Neutrophil (primary cell): ENCODE data around the gene FANK1.
"Not testable (repeated sequence)": the region's sequence is repeated elsewhere in the genome, so short reads cannot be mapped to it uniquely, and the experiment has no call there.

Source experiments
- H3K27ac ChIP-seq: fragments of 200-600 bp; sonication (generic); 2 replicates; pipeline ENCODE4 v1.5.1; 2016; ENCODE audit warnings: mild to moderate bottlenecking, moderate library complexity
- H3K27me3 ChIP-seq: fragments of 200-600 bp; sonication (generic); 2 replicates; pipeline ENCODE4 v1.6.0; 2016; ENCODE audit warnings: mild to moderate bottlenecking
- H3K36me3 ChIP-seq: fragments of 200-600 bp; sonication (generic); 2 replicates; pipeline ENCODE4 v1.5.1; 2017
- H3K4me1 ChIP-seq, 2 experiments: fragments of 200-600 bp in 1 of 2; sonication (generic) in 1 of 2; 1 replicate in 1 of 2; 2 replicates in 1 of 2; pipeline versions ENCODE4 v1.5.1 to v1.6.1; 2013 to 2016; ENCODE audit warnings: low read depth in 1 of 2, low read length in 1 of 2, mild to moderate bottlenecking in 1 of 2, moderate library complexity in 1 of 2; ENCODE audit not compliant: control insufficient read depth in 1 of 2, insufficient read depth in 1 of 2
- H3K4me3 ChIP-seq, 2 experiments: fragments of 200-600 bp in 1 of 2; sonication (generic) in 1 of 2; 1 replicate in 1 of 2; 2 replicates in 1 of 2; pipeline ENCODE4 v1.5.1; 2013 to 2016; ENCODE audit warnings: low read depth in 1 of 2, low read length in 1 of 2, mild to moderate bottlenecking in 1 of 2, moderate library complexity in 1 of 2
- H3K9me3 ChIP-seq: fragments of 200-600 bp; sonication (generic); 2 replicates; pipeline ENCODE4 v1.5.1; 2016
- TF ChIP-seq, protein P1 (sequence below): fragments of 200-600 bp; sonication (generic); IDR thresholded peaks from 2 replicates; pipeline ENCODE4 v1.5.1; 2016; ENCODE audit warnings: antibody characterized with exemption

Gene FANK1

DNA sequence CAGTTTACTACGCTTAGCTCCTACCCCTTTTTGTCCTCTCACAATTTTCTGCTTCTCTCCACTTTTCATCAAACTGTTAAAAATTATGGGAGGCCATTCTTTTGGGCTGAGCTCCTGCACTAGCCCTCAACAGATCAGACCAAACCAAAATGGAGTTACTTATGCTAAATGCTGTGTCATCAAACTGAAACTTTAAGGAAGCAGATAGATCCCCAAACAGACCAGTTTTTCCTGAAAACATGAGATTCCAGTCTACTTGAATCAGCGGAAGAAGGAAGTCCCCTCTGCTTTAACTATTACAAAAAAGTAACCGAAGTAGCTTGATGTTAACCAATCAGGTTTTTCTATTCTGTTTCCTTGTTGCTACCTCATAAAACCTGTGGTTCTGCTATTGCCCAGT is 20.6 kb downstream of the FANK1 start:
- Histone ChIP-seq H3K4me1 (no peaks in the 10 kb centered on the region), H3K36me3 (no peaks in the 10 kb centered on the region), H3K27me3 (no peaks in the 10 kb centered on the region), H3K9me3 (no peaks in the 10 kb centered on the region), H3K27ac (no peak overlapping the region), H3K4me3 (no peak overlapping the region)
- TF ChIP-seq, protein P1, sequence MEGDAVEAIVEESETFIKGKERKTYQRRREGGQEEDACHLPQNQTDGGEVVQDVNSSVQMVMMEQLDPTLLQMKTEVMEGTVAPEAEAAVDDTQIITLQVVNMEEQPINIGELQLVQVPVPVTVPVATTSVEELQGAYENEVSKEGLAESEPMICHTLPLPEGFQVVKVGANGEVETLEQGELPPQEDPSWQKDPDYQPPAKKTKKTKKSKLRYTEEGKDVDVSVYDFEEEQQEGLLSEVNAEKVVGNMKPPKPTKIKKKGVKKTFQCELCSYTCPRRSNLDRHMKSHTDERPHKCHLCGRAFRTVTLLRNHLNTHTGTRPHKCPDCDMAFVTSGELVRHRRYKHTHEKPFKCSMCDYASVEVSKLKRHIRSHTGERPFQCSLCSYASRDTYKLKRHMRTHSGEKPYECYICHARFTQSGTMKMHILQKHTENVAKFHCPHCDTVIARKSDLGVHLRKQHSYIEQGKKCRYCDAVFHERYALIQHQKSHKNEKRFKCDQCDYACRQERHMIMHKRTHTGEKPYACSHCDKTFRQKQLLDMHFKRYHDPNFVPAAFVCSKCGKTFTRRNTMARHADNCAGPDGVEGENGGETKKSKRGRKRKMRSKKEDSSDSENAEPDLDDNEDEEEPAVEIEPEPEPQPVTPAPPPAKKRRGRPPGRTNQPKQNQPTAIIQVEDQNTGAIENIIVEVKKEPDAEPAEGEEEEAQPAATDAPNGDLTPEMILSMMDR, result no peak

DNA sequence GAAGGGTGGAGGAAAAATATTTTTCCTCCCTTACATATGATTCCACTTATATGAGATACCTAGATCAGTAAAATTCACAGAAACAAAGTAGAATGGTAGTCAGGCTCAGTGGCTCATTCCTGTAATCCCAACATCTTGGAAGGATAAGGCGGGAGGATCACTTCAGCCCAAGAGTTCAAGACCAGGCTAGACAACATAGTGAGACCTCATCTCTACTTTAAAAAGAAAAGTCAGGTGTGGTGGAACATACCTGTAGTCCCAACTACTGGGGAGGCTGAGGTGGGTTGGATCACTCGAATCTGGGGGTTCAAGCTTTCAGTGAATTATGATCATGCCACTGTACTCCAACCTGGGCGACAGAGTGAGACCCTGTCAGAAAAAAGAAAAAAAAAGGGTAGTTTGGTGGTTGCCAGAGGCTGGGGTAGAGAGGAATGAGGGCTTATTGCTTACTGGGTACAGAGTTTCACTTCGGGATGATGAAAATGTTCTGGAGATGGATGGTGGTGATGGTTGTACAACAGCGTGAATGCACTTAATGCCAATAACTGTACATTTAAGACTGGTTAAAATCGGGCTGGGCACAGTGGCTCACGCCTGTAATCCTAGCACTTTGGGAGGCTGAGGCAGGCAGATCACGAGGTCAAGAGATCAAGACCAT is 21.5 kb downstream of the FANK1 start:
- not testable (repeated sequence) for H3K27ac ChIP-seq, H3K4me3 ChIP-seq, H3K36me3 ChIP-seq, H3K27me3 ChIP-seq, H3K4me1 ChIP-seq, H3K9me3 ChIP-seq

DNA sequence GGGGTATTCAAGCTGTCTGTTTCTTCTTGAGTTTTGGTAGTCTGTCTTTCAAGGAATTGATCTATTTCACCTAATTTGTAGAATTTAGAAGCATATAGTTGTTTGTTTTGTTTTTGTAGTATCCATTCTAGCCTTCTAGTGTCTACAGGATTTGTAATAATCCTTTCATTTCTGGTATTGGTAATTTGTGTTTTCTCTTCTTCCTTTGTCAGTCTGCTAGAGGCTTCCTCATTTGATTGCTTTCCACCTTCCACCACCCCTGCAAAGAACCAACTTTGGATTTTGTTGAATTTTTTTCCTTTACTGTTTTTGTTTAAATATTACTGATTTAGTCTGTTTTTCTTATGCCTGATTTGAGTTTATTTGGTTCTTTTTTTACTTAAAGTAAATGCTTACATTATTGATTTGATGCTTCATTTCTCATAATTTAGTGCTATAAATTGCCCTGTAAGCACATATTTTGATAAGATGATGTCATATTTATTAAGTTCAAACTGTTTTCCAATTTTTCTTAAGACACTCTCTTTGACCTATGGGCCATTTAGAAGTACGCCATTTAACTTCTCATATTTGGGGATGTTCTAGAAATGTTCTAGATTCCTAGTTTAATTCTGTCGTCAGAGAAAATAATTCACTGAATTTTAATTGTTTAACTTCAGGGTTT is 25.4 kb downstream of the FANK1 start:
- H3K36me3 ChIP-seq, H3K4me3 ChIP-seq, H3K4me1 ChIP-seq, H3K27ac ChIP-seq, H3K27me3 ChIP-seq, H3K9me3 ChIP-seq: not testable (repeated sequence)

DNA sequence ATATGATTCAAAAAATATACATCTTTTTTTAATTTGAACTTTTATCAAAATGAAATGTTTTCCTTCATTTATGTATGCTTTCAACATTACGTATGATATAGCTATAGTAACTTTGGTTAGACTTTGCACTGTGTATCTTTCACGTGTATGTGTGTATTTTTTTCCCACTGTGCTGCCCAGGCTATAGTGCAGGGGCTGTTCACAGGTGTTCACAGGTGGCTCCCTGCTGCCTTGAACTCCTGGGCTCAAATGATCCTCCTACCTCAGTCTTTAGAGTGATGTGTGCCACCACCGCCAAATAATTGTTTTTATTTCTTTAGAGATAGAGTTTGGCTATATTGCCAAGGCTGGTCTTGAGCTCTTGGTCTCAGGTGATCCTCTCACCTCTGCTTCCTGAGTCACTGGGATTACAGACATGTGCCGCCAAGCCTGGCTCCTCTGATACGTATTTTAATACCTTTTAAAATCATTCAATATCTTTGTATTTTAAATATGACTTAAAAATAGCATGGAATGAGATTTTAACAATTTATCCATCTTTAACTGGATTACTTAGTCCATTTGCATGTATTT is 29.0 kb downstream of the FANK1 start:
- H3K27me3 ChIP-seq, result no peaks in the 10 kb centered on the region
- H3K27ac ChIP-seq, result no peak overlapping the region
- H3K4me1 ChIP-seq, result no peaks in the 10 kb centered on the region
- TF ChIP-seq, protein P1, result no peak
- H3K4me3 ChIP-seq, result no peak overlapping the region
- H3K36me3 ChIP-seq, result no peaks in the 10 kb centered on the region
- H3K9me3 ChIP-seq, result no peaks in the 10 kb centered on the region

DNA sequence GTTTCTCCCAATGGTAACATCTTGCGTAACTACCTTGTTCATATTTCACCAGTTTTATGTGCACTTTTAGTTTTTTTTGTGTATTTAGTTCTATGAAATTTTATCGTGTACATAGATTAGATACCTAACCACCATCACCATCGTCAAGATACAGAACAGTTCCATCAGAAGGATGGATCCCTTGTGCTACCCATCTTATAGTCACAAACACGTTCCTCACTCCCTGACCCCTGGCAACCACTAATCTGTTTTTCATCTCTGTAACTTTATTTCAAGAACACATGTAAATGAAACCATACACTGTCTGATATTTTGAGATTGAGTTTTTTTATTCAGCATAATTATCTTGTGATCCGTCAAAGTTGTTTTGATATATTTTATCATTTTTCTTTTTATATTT is 29.9 kb downstream of the FANK1 start:
- H3K36me3 ChIP-seq, result no peaks in the 10 kb centered on the region
- H3K27me3 ChIP-seq, result no peaks in the 10 kb centered on the region
- no peak overlapping the region for H3K27ac ChIP-seq
- H3K4me3 ChIP-seq, result no peak overlapping the region
- H3K9me3 ChIP-seq, result no peaks in the 10 kb centered on the region
- H3K4me1 ChIP-seq, result no peaks in the 10 kb centered on the region
- TF ChIP-seq, protein P1, result no peak

DNA sequence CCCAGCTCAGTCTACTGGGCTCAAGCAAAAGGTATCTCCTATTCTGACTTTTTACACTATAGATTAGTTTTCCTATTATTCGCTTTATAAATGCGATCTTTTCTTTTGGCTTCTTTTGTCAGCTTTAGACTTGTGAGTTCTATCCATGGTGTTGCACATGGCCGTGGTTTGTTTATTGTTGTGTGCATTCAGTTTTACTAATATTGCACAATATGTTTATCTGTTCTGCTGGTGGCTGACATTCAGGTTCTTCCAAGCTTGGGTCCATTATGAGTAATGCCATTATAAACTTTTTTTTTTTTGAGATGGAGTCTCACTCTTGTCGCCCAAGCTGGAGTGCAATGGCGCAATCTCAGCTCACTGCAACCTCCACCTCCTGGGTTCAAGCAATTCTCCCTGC is 30.9 kb downstream of the FANK1 start:
- not testable (repeated sequence) for H3K4me3 ChIP-seq, H3K27ac ChIP-seq, H3K36me3 ChIP-seq, H3K9me3 ChIP-seq, H3K27me3 ChIP-seq, H3K4me1 ChIP-seq

DNA sequence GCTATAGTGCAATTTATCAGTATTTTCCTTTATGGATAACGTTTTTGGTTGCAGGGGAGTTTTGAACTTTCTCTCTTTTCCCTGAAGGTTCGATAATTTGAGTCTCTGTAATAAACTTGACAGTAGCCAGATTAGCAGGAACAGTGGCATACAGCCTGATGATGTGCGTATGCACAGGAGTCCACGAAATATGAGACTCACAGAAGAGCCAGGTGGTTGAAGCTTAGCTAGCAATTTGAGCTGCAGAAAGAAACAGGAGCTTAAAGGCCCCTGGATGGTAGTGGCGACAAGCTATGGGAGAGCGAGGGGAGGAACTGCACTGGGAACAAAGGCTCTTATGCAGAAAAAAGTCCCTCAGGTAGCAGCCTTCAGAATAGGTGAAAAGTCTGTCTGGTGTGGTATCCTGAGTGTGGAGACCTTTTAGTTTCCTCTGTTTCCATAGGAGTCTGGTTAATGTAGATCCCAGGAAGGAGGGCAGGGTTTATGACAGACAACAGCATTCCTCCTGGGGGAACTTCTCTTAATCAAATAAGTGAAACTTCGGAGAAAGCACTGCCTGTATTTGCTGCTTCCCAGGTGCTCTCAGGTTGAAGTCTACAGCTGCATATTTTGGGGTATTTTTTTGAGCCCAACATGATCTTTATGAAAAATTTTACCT is 32.7 kb downstream of the FANK1 start:
- H3K27me3 ChIP-seq, result peaks cover 6% of the 10 kb centered on the region
- H3K36me3 ChIP-seq, result no peaks in the 10 kb centered on the region
- no peak overlapping the region for H3K4me3 ChIP-seq
- TF ChIP-seq, protein P1, result no peak
- no peaks in the 10 kb centered on the region for H3K9me3 ChIP-seq
- H3K4me1 ChIP-seq, result no peaks in the 10 kb centered on the region
- no peak overlapping the region for H3K27ac ChIP-seq
